Smooth muscle cell (in vitro differentiated cells): ENCODE data around the gene EHF. TPM values are rescaled to one million over a fixed set of nuclear protein-coding genes. Genes with fewer than 3 reads are reported as not detected.

Experiments
- DNase-seq: peaks from one replicate; lab custom pipeline; 2025; ENCODE audit not compliant: unreplicated experiment; lab: John Stamatoyannopoulos, UW
- H2AFZ ChIP-seq: fragments of 200-600 bp; sonication (generic); 2 replicates; pipeline ENCODE4 v1.6.0; 2016; ENCODE audit warnings: antibody characterized with exemption, low read depth, mild to moderate bottlenecking
- H3F3A ChIP-seq: fragments of 200-600 bp; sonication (generic); 2 replicates; pipeline ENCODE4 v1.6.0; 2017; ENCODE audit warnings: antibody characterized with exemption, low read depth
- H3K27ac ChIP-seq: fragments of 200-600 bp; sonication (generic); 2 replicates; pipeline ENCODE4 v1.5.1; 2016; ENCODE audit warnings: low read depth, mild to moderate bottlenecking
- H3K27me3 ChIP-seq: fragments of 200-600 bp; sonication (generic); 2 replicates; pipeline ENCODE4 v1.6.1; 2016; ENCODE audit warnings: low read depth, mild to moderate bottlenecking
- H3K36me3 ChIP-seq: fragments of 200-600 bp; sonication (generic); 2 replicates; pipeline ENCODE4 v1.5.1; 2016; ENCODE audit warnings: low read depth
- H3K4me1 ChIP-seq: fragments of 200-600 bp; sonication (generic); 2 replicates; pipeline ENCODE4 v1.5.1; 2016; ENCODE audit warnings: low read depth
- H3K4me2 ChIP-seq: fragments of 200-600 bp; sonication (generic); 2 replicates; pipeline ENCODE4 v1.6.0; 2016; ENCODE audit warnings: mild to moderate bottlenecking
- H3K4me3 ChIP-seq: fragments of 200-600 bp; sonication (generic); 2 replicates; pipeline ENCODE4 v1.5.1; 2016; ENCODE audit warnings: mild to moderate bottlenecking
- H3K79me2 ChIP-seq: fragments of 200-600 bp; sonication (generic); 2 replicates; pipeline ENCODE4 v1.6.0; 2016; ENCODE audit warnings: low read depth, mild to moderate bottlenecking
- H3K9ac ChIP-seq: fragments of 200-600 bp; sonication (generic); 2 replicates; pipeline ENCODE4 v1.6.0; 2016; ENCODE audit warnings: low read depth
- H3K9me3 ChIP-seq: fragments of 200-600 bp; sonication (generic); replicated peaks from 2 replicates; pipeline ENCODE4 v1.5.1; 2016; ENCODE audit warnings: low read depth
- H4K20me1 ChIP-seq: fragments of 200-600 bp; sonication (generic); 2 replicates; pipeline ENCODE4 v1.6.0; 2016; ENCODE audit warnings: low read depth
- WGBS: methylation state at CpG from one replicate; pipeline ENCODE4 v1.1.7; 2016; ENCODE audit warnings: low lambda C conversion rate; 5-methylcytosine and 5-hydroxymethylcytosine counted together
- polyA plus RNA-seq: library from polyadenylated mRNA; unstranded; fragments of >200 nt; fragmentation: Nextera tagmentation; extraction: Ambion mirVana; gene quantifications from 2 replicates; pipeline ENCODE4 v1.2.1, GENCODE V29; 2016
- total RNA-seq: library from RNA; depleted of rRNA; stranded (reverse); fragments of >200 nt; gene quantifications from 2 replicates; pipeline ENCODE4 v1.2.3, GENCODE V29; 2014
- TF ChIP-seq, protein P1 (sequence below): fragments of 200-600 bp; sonication (generic); IDR thresholded peaks from 2 replicates; pipeline ENCODE4 v1.5.1; 2017; ENCODE audit warnings: borderline replicate concordance, mild to moderate bottlenecking, antibody characterized with exemption; ENCODE audit not compliant: insufficient read depth, poor library complexity, severe bottlenecking

Gene EHF
- total and polyA plus RNA-seq, 2 experiments from 2014 or later, result 0.63 to 1.7 TPM

DNA sequence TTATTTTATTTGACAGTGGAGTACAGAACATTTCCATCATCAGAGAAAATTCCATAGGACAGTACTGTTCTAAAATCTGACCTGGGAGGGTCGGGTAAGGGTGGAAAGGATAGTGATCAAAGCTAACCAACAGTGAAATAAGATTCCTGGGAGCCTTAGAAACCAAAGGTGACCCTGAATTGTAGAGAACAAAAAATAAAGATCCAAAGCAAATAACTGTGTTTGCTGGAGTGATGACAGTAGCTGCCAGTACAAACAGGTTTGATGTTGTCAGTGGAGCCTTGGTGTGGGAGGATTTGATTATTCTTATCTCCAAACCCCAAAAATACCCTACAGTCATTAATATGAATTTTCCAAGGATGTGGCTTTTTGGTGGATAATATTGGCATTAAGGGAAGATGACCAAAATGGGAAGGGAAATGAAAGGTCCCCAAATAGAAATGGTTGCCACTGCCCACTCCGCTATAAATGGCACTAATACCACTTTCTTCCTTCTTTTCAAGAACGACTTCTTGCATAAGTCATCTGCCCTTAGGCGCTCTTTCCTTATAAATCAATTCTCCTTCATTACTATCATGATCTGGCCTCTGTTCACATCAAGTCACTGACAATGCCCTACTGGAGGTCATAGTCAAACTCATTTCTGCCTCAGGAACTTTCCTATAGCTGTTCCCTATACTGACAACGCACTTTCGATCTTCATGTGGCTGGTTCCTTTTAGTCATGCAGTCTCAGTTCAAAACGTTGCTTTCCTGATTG, 44.4 kb downstream of the EHF start:
- Histone ChIP-seq H2AFZ (no peak overlapping the region), H3K36me3 (no peaks in the 10 kb centered on the region), H3K27me3 (no peaks in the 10 kb centered on the region), H3K4me2 (no peak overlapping the region), H3K79me2 (no peaks in the 10 kb centered on the region), H3K9me3 (no peaks in the 10 kb centered on the region), H3F3A (no peaks in the 10 kb centered on the region), H4K20me1 (no peaks in the 10 kb centered on the region), H3K9ac (no peak overlapping the region), H3K27ac (no peak overlapping the region), H3K4me1 (no peaks in the 10 kb centered on the region), H3K4me3 (no peak overlapping the region)
- WGBS, result 95% methylated on average over 7 of the region's 7 CpGs
- no peak for DNase-seq
- TF ChIP-seq, protein P1, sequence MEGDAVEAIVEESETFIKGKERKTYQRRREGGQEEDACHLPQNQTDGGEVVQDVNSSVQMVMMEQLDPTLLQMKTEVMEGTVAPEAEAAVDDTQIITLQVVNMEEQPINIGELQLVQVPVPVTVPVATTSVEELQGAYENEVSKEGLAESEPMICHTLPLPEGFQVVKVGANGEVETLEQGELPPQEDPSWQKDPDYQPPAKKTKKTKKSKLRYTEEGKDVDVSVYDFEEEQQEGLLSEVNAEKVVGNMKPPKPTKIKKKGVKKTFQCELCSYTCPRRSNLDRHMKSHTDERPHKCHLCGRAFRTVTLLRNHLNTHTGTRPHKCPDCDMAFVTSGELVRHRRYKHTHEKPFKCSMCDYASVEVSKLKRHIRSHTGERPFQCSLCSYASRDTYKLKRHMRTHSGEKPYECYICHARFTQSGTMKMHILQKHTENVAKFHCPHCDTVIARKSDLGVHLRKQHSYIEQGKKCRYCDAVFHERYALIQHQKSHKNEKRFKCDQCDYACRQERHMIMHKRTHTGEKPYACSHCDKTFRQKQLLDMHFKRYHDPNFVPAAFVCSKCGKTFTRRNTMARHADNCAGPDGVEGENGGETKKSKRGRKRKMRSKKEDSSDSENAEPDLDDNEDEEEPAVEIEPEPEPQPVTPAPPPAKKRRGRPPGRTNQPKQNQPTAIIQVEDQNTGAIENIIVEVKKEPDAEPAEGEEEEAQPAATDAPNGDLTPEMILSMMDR, result no peak

DNA sequence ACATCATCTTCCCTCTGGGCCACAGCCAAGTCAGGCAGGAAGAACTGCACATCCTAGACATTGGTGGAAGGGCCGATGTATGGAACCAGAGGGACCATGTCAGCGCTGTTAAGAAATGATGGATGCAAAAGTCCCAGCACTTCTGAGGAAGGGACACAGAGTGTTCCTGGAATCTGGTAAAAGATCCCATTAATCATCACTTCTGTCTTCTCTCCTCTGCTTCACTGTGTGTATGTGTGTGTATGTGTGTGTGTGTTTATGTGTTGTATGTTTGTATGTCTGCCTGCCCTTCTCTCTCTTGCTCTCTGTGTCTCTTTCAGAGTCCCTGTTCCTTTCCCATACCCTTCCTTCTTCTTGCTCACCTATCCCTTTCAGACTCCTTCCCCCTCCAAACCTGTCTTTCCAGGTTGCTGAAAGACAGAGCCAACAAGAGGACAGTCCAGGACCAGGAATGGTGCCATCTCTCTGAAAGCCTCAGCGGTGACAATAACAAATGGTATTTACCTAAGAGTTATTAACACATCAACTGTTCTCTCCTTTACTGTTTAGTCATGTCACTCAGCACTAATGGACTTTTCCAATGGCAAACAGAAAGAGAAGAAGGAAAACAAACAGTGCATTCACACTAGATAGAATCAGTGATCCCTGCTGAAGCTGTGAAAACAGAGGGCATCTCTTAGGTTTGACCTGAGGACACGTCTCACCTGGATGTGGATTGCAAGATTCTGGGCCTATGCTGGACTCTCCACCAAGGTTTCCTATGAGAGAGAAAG, 47.1 kb downstream of the EHF start:
- DNase-seq, result no peak
- H3K79me2 ChIP-seq, result no peaks in the 10 kb centered on the region

GRCh38 chr11:34668583-34669053, 47.7 kb downstream of the EHF start:
- H2AFZ ChIP-seq, result no peak overlapping the region
- H3K79me2 ChIP-seq, result no peaks in the 10 kb centered on the region
- no peaks in the 10 kb centered on the region for H3K9me3 ChIP-seq
- H3K9ac ChIP-seq, result no peak overlapping the region
- no peaks in the 10 kb centered on the region for H3F3A ChIP-seq
- H3K4me2 ChIP-seq, result no peak overlapping the region
- no peak overlapping the region for H3K27ac ChIP-seq
- no peaks in the 10 kb centered on the region for H3K27me3 ChIP-seq
- H3K4me1 ChIP-seq, result no peaks in the 10 kb centered on the region
- TF ChIP-seq, protein P1, result no peak
- WGBS, result 92% methylated on average over 4 of the region's 4 CpGs
- no peaks in the 10 kb centered on the region for H4K20me1 ChIP-seq
- H3K36me3 ChIP-seq, result no peaks in the 10 kb centered on the region
- no peak overlapping the region for H3K4me3 ChIP-seq
- DNase-seq, result no peak

More for the DNA sequence above, 47.1 kb downstream of the EHF start:
- 87% methylated on average over 4 of the region's 4 CpGs for WGBS
- TF ChIP-seq, protein P1, result no peak
- Histone ChIP-seq H3K9ac (no peak overlapping the region), H3K4me1 (no peaks in the 10 kb centered on the region), H4K20me1 (no peaks in the 10 kb centered on the region), H3K27me3 (no peaks in the 10 kb centered on the region), H3K9me3 (no peaks in the 10 kb centered on the region), H3K27ac (no peak overlapping the region), H3K4me2 (no peak overlapping the region), H3F3A (no peaks in the 10 kb centered on the region), H3K4me3 (no peak overlapping the region), H3K36me3 (no peaks in the 10 kb centered on the region), H2AFZ (no peak overlapping the region)
